HPDE6-E6E7 (cell line): ENCODE results near the gene HMGB3.
"Not testable (repeated sequence)": the region's sequence is repeated elsewhere in the genome, so short reads cannot be mapped to it uniquely, and the experiment has no call there.

Experiments
- DNase-seq: peaks from one replicate; pipeline ENCODE4 v3.0.0; 2011; ENCODE audit warnings: missing footprints; ENCODE audit errors: extremely low spot score

The HMGB3 gene

GRCh38 chrX:150977411-150978162, 5.5 kb upstream of the HMGB3 start:
- no peak for DNase-seq

GRCh38 chrX:150980186-150980585, 2.9 kb upstream of the HMGB3 start:
- DNase-seq, result no peak

GRCh38 chrX:150980711-150981110, 2.4 kb upstream of the HMGB3 start:
- DNase-seq, result no peak

GRCh38 chrX:150982235-150982787, 824 bp upstream of the HMGB3 start:
- DNase-seq, result no peak

GRCh38 chrX:150983521-150984168, 510 bp downstream of the HMGB3 start:
- no peak for DNase-seq

- DNase-seq, result no peak
Observed at GRCh38 chrX:150984169-150984824, 1.2 kb downstream of the HMGB3 start.

GRCh38 chrX:150987687-150988086, 4.6 kb downstream of the HMGB3 start:
- DNase-seq, result not testable (repeated sequence)

- no peak for DNase-seq
Observed at GRCh38 chrX:150989420-150989819, 6.3 kb downstream of the HMGB3 start.

GRCh38 chrX:150990910-150991309, 7.8 kb downstream of the HMGB3 start:
- DNase-seq, result no peak

- no peak for DNase-seq
Observed at GRCh38 chrX:151000861-151001331, 17.8 kb downstream of the HMGB3 start.

- DNase-seq, result no peak
Observed at GRCh38 chrX:151004085-151004484, 20.9 kb downstream of the HMGB3 start.

- no peak for DNase-seq
Observed at GRCh38 chrX:151006410-151007109, 23.4 kb downstream of the HMGB3 start.

GRCh38 chrX:151009582-151009981, 26.4 kb downstream of the HMGB3 start:
- DNase-seq, result no peak

GRCh38 chrX:151013164-151013743, 30.1 kb downstream of the HMGB3 start:
- DNase-seq, result no peak

- no peak for DNase-seq
Observed at GRCh38 chrX:151015684-151016083, 32.5 kb downstream of the HMGB3 start.

GRCh38 chrX:151019856-151020255, 36.7 kb downstream of the HMGB3 start:
- peak; percentile 19 for DNase-seq

- no peak for DNase-seq
Observed at GRCh38 chrX:151030845-151031244, 47.7 kb downstream of the HMGB3 start.

GRCh38 chrX:151031391-151031975, 48.3 kb downstream of the HMGB3 start:
- DNase-seq, result no peak

GRCh38 chrX:151039351-151039750, 56.2 kb downstream of the HMGB3 start:
- DNase-seq, result no peak
